ENCODE measurements around the gene ARVCF. TPM values are rescaled to one million over a fixed set of nuclear protein-coding genes. Genes with fewer than 3 reads are reported as not detected.
"Not testable (repeated sequence)": the region's sequence is repeated elsewhere in the genome, so short reads cannot be mapped to it uniquely, and the experiment has no call there.

The ARVCF gene
- polyA plus RNA-seq, 3 donors = 27.0 to 35.2 (median 29.6) TPM

DNA sequence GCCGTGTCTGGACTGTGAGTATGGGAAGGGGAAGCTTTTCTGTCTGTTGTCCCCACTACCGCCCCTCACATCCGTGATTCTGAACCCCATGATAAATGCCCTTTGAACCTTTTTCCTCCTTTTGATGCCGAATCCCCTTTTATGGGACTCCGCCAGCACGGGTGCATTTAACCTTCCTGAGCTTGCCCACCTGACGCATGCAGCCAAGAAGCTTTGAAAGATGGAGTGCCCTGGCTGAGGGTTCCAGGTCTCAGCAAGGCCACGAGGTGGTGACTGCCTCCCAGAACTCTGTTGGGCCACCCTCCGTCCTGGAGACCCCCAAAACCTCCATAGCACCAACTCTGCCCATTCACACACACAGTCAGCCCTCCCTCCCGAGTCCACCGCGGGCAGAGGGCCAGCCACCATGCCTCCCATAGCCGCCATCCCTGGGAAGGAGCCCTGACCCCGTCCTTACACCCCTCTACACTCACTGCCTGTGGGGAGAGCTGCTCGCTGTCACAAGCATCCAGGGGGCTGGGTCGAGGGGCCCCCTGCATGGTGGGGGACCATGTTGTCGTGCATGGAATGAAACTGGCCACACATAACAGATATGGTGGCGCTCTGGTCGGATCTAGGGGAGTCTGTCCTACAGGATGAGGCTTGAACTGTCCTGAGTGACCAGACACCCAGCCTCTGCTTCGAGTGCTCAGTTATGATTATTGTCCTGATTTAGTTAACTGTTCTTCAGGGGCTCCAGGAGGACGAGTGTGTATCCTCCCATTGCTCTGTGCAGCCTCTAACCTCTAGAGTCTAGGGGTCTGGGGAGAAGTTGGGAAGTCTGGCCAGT lies 75.9 kb downstream of the ARVCF start:
- no peak for DNase-seq

- DNase-seq = no peak
These were observed 78.8 kb downstream of the ARVCF start for GRCh38 chr22:19937616-19938473.

- DNase-seq = no peak
These were observed 80.1 kb downstream of the ARVCF start for GRCh38 chr22:19936513-19936912.

- not testable (repeated sequence) for DNase-seq
These were observed 81.4 kb downstream of the ARVCF start for GRCh38 chr22:19935123-19935718.

DNA sequence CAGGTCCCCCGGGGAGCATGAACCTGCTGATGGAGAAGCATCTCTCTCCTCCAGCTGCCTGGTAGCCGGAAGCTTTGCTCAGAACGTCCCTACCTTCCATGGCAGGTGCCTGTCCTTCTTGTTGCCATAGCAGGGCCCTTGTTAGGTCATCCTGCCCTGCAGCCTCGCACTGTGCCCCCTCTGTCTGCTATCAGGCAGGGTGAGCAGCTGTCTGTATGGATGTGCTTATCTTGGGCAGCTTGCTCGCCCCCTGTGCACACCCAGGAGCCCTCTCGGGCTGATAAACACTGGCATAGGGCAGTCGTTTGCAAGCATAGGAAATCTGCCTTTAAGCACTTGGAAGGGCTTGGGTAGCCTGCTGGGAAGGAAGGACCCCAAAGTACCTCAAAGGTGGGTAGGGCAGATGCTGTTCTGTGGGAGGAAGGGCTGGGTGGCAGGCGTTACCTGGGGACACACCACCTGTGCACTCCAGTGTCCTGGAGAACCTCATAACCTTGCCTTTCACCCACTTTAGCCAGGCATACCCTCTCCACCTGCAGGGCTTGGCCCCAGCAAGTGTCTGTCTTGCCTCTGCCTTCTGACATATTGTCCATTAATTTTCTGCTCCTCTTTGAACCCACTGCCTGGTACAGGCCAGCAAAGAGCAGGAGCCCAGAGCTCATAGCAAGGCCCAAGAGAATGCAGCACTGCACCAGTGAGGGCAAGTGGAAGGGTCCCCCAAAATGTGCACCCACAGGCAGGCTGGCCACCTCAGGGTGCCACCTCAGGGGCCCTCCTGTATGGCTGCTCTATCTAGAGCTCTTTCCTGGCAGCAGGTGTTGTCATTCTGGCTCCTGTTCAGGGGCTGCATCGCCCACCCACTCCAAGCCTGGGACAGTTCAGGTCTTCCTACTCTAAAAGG lies 83.0 kb downstream of the ARVCF start:
- DNase-seq = no peak

DNA sequence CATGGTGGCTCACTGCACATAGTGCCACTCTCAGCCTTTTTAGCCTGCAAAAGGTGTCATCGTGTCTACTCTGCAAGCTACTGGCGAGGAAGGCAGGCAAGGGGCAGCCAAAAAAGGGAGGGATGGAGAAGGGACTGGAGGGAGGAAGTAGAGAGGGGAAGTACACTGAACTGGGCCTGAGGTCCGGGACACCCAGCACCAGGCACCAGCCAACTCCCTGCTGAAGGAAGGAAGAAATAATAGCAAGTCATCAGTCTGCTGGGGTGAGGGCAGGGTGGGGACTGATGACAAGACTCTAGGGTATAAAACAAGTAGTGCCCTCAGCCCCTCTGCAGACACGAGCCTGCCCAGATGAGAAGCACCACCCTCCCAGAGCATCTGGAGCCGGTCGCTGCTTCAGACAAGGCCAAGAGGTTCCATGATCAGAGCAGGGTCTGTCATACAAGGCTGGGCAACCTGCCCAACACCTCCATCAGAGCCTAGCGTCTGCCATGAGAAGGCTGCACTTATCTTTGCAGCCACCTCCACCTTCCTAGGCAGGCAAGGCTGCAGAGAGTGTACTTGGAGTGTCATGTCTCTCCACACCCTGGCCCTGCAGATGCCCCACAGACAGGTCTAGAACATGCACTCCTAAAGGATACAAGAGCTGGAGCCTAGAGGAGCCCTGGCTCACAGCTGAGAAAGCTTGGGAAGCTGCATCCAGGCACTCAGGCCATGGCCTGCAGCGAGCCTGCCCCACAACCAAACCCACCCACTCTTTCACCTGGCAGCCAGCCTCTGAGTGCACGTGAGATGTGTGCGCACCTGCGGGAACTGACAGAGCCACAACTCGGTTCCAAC lies 84.0 kb downstream of the ARVCF start:
- DNase-seq = no peak

GRCh38 chr22:19931514-19931913 lies 85.1 kb downstream of the ARVCF start:
- no peak for DNase-seq

- DNase-seq = no peak
These were observed 85.8 kb downstream of the ARVCF start for GRCh38 chr22:19930551-19931486.

GRCh38 chr22:19929586-19930550 lies 86.8 kb downstream of the ARVCF start:
- DNase-seq = no peak

GRCh38 chr22:19928207-19928606 lies 88.4 kb downstream of the ARVCF start:
- DNase-seq = no peak

DNA sequence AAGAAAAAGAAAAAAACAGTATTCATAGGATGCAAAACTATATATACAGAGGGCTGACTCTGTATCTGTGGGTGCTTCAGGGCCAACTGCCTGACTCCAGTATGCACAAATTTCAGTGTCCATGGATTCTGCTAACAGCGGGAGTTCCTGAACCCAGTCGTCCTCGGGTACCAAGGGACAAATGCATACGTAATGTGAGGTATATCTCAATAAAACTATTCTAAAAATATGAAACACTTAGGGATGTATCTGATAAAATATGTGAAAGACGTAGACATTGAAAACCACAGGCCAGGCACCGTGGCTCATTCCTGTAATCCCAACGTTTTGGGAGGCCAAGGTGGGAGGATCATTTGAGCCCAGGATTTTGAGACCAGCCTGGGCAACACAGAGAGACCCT lies 88.9 kb downstream of the ARVCF start:
- no peak for DNase-seq

- not testable (repeated sequence) for DNase-seq
These were observed 90.6 kb downstream of the ARVCF start for GRCh38 chr22:19926028-19926427.

DNA sequence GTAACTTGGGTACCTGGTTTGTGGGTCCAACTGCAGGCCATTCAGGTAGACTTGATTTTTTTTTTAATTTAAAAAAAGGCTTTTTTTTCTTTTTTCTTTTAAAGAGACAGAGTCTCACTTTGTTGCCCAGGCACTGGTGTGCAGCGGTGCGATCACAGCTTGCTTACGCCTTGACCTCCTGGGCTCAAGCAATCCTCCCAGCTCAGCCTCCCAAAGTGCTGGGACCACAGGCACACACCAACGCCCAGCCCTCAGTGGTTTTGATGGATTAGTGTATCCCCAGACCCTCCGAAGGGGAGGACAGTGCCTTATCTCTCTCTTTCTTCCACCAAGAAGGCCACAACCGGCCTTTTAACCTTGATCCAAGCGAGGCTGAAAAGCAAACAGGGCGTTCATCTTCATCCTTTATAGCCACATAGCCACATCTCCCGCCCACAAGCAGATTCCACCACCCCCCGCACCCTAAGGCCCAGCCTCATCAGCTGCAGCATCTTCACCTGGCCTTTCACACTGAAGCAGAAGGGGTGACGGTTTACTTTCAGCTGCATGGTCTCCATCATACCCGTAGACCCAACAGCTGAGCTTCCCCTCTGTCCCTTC lies 92.6 kb downstream of the ARVCF start:
- DNase-seq = no peak

DNA sequence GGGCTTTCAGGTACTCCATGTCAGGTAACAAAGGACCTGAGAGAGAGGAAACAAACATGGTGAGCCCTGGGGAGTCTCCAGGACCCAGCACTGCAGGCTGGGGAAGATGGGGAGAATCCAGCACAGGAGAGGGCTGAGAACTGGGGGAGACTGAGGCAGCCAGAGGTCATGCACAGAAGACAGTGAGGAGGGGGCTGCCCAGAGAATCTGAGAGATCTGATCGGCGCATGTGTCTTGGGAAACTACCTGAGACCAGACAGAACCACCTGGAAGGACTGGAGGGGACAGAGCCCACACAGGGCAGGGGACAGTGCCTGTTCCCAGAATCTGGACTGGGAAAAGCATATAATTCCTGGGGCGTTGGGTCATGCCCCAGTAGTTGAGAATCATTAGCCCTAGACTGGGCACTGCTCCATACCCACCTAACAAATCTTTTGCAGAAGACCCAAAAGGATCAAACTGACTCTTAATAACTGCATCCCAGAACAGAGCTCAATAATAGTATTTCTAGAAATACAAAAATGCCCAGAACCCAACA lies 95.0 kb downstream of the ARVCF start:
- no peak for DNase-seq
